ENCODE data around the gene FAM171A1. TPM values are rescaled to one million over a fixed set of nuclear protein-coding genes. Genes with fewer than 3 reads are reported as not detected.

FAM171A1 gene
- polyA plus RNA-seq, 1 of the 3 experiments (the other 2 are of a cell fraction), result 26.3 TPM

- 24% methylated on average over 26 of the region's 44 CpGs for WGBS (ENCODE audit: low lambda C conversion rate)
- 0 out of 2 replicates have a peak, but pooled peaks have one; percentile 70 for TF ChIP-seq SIN3A (IDR thresholded peaks at IDR 0.05; ENCODE audit: borderline replicate concordance, low read depth, low read length)
- TF ChIP-seq CTCF (IDR thresholded peaks at IDR 0.05), result no peak
- no peak for TF ChIP-seq RAD21 (IDR thresholded peaks at IDR 0.05; ENCODE audit: low read length)
- TF ChIP-seq MXI1 (IDR thresholded peaks at IDR 0.05; ENCODE audit: low read depth, low read length), result peak; percentile 74; the same call in 1 of the 2 replicates
- no peak for TF ChIP-seq REST (IDR thresholded peaks at IDR 0.05; ENCODE audit: low read depth, low read length)
- no peak for TF ChIP-seq EP300 (IDR thresholded peaks at IDR 0.05; ENCODE audit: borderline replicate concordance in 1 of 2, low read depth in 1 of 2, low read length in 1 of 2)
- no peak for TF ChIP-seq RFX5 (IDR thresholded peaks at IDR 0.05; ENCODE audit: low read length)
- peak; percentile 52 for TF ChIP-seq NRF1 (IDR thresholded peaks at IDR 0.05; ENCODE audit: low read depth, low read length)
- peak; percentile 73; the same call in 1 of the 2 replicates for TF ChIP-seq TAF1 (IDR thresholded peaks at IDR 0.05; ENCODE audit: borderline replicate concordance, low read depth, low read length)
- TF ChIP-seq USF2 (IDR thresholded peaks at IDR 0.05; ENCODE audit: borderline replicate concordance, low read depth, low read length), result no peak
- TF ChIP-seq POLR2AphosphoS5 (IDR thresholded peaks at IDR 0.05; ENCODE audit: low read depth, low read length), result peak; percentile 87
- no peaks in the 10 kb centered on the region for H3F3A ChIP-seq (replicated peaks; ENCODE audit: insufficient read depth)
Measured at GRCh38 chr10:15168786-15169554, 202.1 kb downstream of the FAM171A1 start.

More at GRCh38 chr10:15168786-15169554, 202.1 kb downstream of the FAM171A1 start:
- peak; percentile 98 for DNase-seq
- ChIA-PET POLR2A (interaction anchor here (1.1 kb wide), 1 partner anchor 201 kb away, joined by 4 read pairs; no protein-coding TSS in a partner anchor), CTCF (interaction anchor here (0.7 to 2.0 kb wide), 3 partner anchors 9 to 202 kb away, joined by 3 to 7 read pairs (median 4); partner anchors contain the start of gene FAM171A1)
- Histone ChIP-seq H3K4me1 (ENCODE audit: control insufficient read depth in 1 of 2, insufficient read depth in 2 of 2, low read depth in 1 of 2, low read length in 1 of 2) (peaks cover 4 to 25% of the 10 kb centered on the region in 2 experiments), H3K79me2 (ENCODE audit: insufficient read depth) (peaks cover 40% of the 10 kb centered on the region), H3K9me3 (no peaks in the 10 kb centered on the region), H4K20me1 (ENCODE audit: insufficient read depth) (peaks cover 12% of the 10 kb centered on the region; the same call in 1 of the 2 replicates), H3K27ac (ENCODE audit: low read depth in 2 of 2, low read length in 1 of 2) (peak overlapping the region in 1 of 2 experiments; percentile 86; a peak in 3 of 4 replicates), H3K4me3 (ENCODE audit: low read depth in 2 of 2, low read length in 1 of 2) (peak overlapping the region in 1 of 2 experiments; percentile 19; a peak in 1 of 4 replicates), H2AFZ (ENCODE audit: low read depth) (peak overlapping the region; percentile 79), H3K36me3 (replicated peaks in 1 of 2; ENCODE audit: control insufficient read depth in 1 of 2, insufficient read depth in 2 of 2, low read length in 1 of 2) (no peaks in the 10 kb centered on the region), H3K27me3 (ENCODE audit: insufficient read depth) (no peaks in the 10 kb centered on the region), H3K4me2 (peak overlapping the region; percentile 39), H3K9me2 (no peaks in the 10 kb centered on the region), H3K9ac (0 out of 2 replicates have a peak overlapping the region, but pooled peaks have one; percentile 7)
